Fibroblast of lung (primary cell): ENCODE measurements around the gene THRB. TPM values are rescaled to one million over a fixed set of nuclear protein-coding genes. Genes with fewer than 3 reads are reported as not detected.

Experiments used
- DNase-seq, 2 donors: peaks; one replicate each; pipeline versions ENCODE4 v3.0.0 to v3.0.0-alpha.2; 2010; ENCODE audit warnings: low read depth in 2 of 2
- H2AFZ ChIP-seq: 2 replicates; pipeline ENCODE4 v1.5.1; 2012; ENCODE audit warnings: low read length, control low read depth, inconsistent platforms
- H3K27ac ChIP-seq: 2 replicates; pipeline ENCODE4 v1.5.1; 2011; ENCODE audit warnings: low read length, control low read depth; ENCODE audit not compliant: insufficient read depth
- H3K27me3 ChIP-seq: 2 replicates; pipeline ENCODE4 v1.5.1; 2011; ENCODE audit warnings: mild to moderate bottlenecking, low read length; ENCODE audit not compliant: control insufficient read depth, insufficient read depth
- H3K36me3 ChIP-seq: 2 replicates; pipeline ENCODE4 v1.5.1; 2011; ENCODE audit warnings: low read length; ENCODE audit not compliant: control insufficient read depth, insufficient read depth
- H3K4me1 ChIP-seq: 2 replicates; pipeline ENCODE4 v1.5.1; 2011; ENCODE audit warnings: low read length; ENCODE audit not compliant: control insufficient read depth, insufficient read depth; ENCODE audit errors: extremely low read depth
- H3K4me2 ChIP-seq: 2 replicates; pipeline ENCODE4 v1.5.1; 2011; ENCODE audit warnings: low read length, control low read depth; ENCODE audit not compliant: insufficient read depth; ENCODE audit errors: extremely low read depth
- H3K4me3 ChIP-seq, 4 experiments: fragments of 200-600 bp in 1 of 4; sonication (generic) in 1 of 4; replicated peaks in 1 of 4; 2 replicates each; pipeline ENCODE4 v1.5.1; 2011 to 2016; ENCODE audit warnings: low read length in 4 of 4, low read depth in 3 of 4, mild to moderate bottlenecking in 3 of 4, control low read depth in 2 of 4, inconsistent platforms in 1 of 4, mixed read lengths in 1 of 4; ENCODE audit not compliant: insufficient read depth in 1 of 4; ENCODE audit errors: control extremely low read depth in 1 of 4
- H3K79me2 ChIP-seq: 2 replicates; pipeline ENCODE4 v1.5.1; 2012; ENCODE audit warnings: mild to moderate bottlenecking, low read length, inconsistent platforms; ENCODE audit not compliant: control insufficient read depth, insufficient read depth
- H3K9ac ChIP-seq: 2 replicates; pipeline ENCODE4 v1.5.1; 2011; ENCODE audit warnings: mild to moderate bottlenecking, low read length, control low read depth; ENCODE audit not compliant: insufficient read depth
- H3K9me3 ChIP-seq: 2 replicates; pipeline ENCODE4 v1.5.1; 2012; ENCODE audit warnings: low read depth, low read length; ENCODE audit not compliant: control insufficient read depth, insufficient read depth
- H4K20me1 ChIP-seq: 2 replicates; pipeline ENCODE4 v1.5.1; 2011; ENCODE audit warnings: low read length; ENCODE audit not compliant: control insufficient read depth, insufficient read depth; ENCODE audit errors: extremely low read depth
- CTCF ChIP-seq, 2 donors: IDR thresholded peaks in 1 of 2; conservative IDR thresholded peaks in 1 of 2; 1 replicate in 1 of 2; 2 replicates in 1 of 2; pipeline ENCODE4 v1.5.1; 2011 to 2012; ENCODE audit warnings: low read length in 2 of 2, control low read depth in 1 of 2, inconsistent platforms in 1 of 2, low read depth in 1 of 2, mild to moderate bottlenecking in 1 of 2
- EZH2 ChIP-seq: IDR thresholded peaks from 2 replicates; pipeline ENCODE4 v1.5.1; 2012; ENCODE audit warnings: low read length, control low read depth, mild to moderate bottlenecking; ENCODE audit errors: missing control alignments
- polyA plus RNA-seq, 2 donors: library from polyadenylated mRNA; depleted of rRNA in 1 of 2; stranded (reverse) in 1 of 2; unstranded in 1 of 2; fragments of >200 nt; gene quantifications; 2 replicates each; pipeline ENCODE4 v1.2.1, GENCODE V29; 2011 to 2012; ENCODE audit warnings: missing spikeins in 1 of 2
- total RNA-seq: library from RNA; depleted of rRNA; stranded (reverse); fragments of >200 nt; gene quantifications from 2 replicates; pipeline ENCODE4 v1.2.1, GENCODE V29; 2014

THRB gene
- total and polyA plus RNA-seq, 2 donors (not counting 1 experiment from before 2014, with no cell fraction given) = 4.2 to 7.4 TPM

- Histone ChIP-seq H3K4me1 (peaks cover 3% of the 10 kb centered on the region), H3K27me3 (no peaks in the 10 kb centered on the region), H3K9ac (no peak overlapping the region), H4K20me1 (no peaks in the 10 kb centered on the region), H3K4me3 (no peak overlapping the region), H3K4me2 (no peak overlapping the region), H3K27ac (no peak overlapping the region), H3K36me3 (no peaks in the 10 kb centered on the region), H2AFZ (no peak overlapping the region), H3K79me2 (no peaks in the 10 kb centered on the region), H3K9me3 (no peaks in the 10 kb centered on the region)
- TF ChIP-seq CTCF (conservative IDR thresholded peaks at IDR 0.05 in 1 of 2, IDR thresholded peaks at IDR 0.05 in 1 of 2; ENCODE audit: low read depth in 1 of 2, low read length in 2 of 2) (no peak), EZH2 (no peak)
- no peak for DNase-seq
Observed at GRCh38 chr3:24339266-24339825, 155.3 kb downstream of the THRB start.

DNA sequence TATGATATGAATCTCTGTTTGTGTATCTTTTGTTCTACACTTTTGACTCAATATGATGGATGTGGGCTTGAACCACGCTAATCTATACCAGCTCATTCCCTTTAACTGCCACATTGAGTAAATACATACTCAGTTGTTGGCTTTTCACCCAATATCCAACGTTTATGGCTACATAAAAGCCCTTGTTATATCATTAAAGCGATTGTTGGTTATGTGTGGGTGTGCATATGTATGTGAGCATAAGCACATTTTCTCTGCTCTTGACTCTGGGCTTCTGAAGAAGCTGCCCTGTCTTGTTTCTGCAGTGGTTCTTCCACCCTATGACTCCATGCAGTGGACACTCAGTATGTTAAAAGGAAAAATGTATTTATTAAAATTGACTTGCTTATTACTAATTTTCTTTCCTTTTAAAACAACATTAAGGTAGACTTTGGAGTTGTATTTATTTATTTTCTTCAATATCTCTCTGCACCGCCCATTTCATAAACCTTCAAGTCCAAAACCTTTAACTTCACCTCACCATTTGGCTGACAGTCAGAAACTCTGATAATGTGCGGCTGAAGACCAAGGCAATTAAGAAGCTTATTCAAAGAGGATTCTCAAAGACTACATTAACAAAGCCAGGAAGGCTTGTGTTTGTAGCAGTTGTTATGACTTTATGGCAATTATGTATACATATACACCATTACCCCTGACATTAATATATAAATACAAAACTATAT, 156.1 kb downstream of the THRB start:
- Histone ChIP-seq H2AFZ (no peak overlapping the region), H3K36me3 (no peaks in the 10 kb centered on the region), H3K27me3 (no peaks in the 10 kb centered on the region), H3K79me2 (no peaks in the 10 kb centered on the region), H3K9ac (no peak overlapping the region), H3K27ac (no peak overlapping the region), H3K4me1 (peaks cover 3% of the 10 kb centered on the region), H3K4me3 (no peak overlapping the region), H3K9me3 (no peaks in the 10 kb centered on the region), H3K4me2 (no peak overlapping the region), H4K20me1 (no peaks in the 10 kb centered on the region)
- no peak for DNase-seq
- TF ChIP-seq CTCF (conservative IDR thresholded peaks at IDR 0.05 in 1 of 2, IDR thresholded peaks at IDR 0.05 in 1 of 2; ENCODE audit: low read depth in 1 of 2, low read length in 2 of 2) (no peak), EZH2 (no peak)

DNA sequence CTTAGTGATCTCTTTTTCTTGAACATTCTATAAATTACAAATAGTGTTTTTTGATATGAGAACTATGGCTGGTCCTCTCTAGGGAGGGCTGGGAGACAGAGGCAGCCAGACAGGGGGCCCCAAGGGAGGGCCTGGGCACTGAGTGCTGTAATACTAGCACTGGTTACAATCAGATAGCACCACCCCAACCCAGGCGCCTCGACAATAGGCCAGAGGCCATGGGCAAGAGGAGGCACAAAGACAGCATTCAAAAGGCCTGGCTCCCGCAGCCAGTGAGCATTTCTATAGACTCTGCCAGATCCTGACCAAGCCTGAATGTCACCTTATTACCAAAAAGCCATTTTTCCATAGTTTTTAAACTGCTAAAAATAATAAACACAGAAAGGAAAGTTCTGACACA, 158.5 kb downstream of the THRB start:
- TF ChIP-seq EZH2 (no peak), CTCF (conservative IDR thresholded peaks at IDR 0.05 in 1 of 2, IDR thresholded peaks at IDR 0.05 in 1 of 2; ENCODE audit: low read depth in 1 of 2, low read length in 2 of 2) (no peak)
- H3K27me3 ChIP-seq = no peaks in the 10 kb centered on the region
- no peak overlapping the region for H3K4me3 ChIP-seq
- no peak overlapping the region for H3K27ac ChIP-seq
- no peaks in the 10 kb centered on the region for H3K9me3 ChIP-seq
- H3K9ac ChIP-seq = no peak overlapping the region
- H2AFZ ChIP-seq = no peak overlapping the region
- H3K36me3 ChIP-seq = no peaks in the 10 kb centered on the region
- H3K4me2 ChIP-seq = no peak overlapping the region
- H4K20me1 ChIP-seq = no peaks in the 10 kb centered on the region
- H3K79me2 ChIP-seq = no peaks in the 10 kb centered on the region
- H3K4me1 ChIP-seq = no peaks in the 10 kb centered on the region
- no peak for DNase-seq
